ENCODE results near the gene FAM107B.

DNA sequence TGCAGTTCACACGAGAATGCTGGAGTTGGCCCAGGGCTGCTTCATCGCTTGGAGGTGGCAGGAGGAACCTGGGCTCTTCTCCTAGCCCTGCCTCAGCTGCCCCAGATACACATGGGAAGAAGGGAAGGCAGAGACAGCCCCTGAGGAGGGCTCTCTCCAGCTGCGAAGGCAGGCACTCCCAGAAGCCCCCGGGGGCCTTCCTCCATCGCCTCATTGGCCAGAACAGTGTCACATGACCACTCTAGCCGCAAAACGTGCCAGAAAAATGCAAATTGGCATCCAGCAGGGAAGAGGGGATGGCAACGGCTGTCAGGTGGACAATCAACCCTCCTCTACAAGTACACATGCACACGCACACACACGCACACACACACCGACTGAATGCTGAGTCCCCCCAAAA, 226.2 kb downstream of the FAM107B start:
- no peak for TF ChIP-seq POLR2AphosphoS5 (IDR thresholded peaks at IDR 0.05; ENCODE audit: low read depth, low read length)
- TF ChIP-seq SIN3A (IDR thresholded peaks at IDR 0.05; ENCODE audit: borderline replicate concordance, insufficient read depth, low read length) = no peak
- TF ChIP-seq, protein P1, sequence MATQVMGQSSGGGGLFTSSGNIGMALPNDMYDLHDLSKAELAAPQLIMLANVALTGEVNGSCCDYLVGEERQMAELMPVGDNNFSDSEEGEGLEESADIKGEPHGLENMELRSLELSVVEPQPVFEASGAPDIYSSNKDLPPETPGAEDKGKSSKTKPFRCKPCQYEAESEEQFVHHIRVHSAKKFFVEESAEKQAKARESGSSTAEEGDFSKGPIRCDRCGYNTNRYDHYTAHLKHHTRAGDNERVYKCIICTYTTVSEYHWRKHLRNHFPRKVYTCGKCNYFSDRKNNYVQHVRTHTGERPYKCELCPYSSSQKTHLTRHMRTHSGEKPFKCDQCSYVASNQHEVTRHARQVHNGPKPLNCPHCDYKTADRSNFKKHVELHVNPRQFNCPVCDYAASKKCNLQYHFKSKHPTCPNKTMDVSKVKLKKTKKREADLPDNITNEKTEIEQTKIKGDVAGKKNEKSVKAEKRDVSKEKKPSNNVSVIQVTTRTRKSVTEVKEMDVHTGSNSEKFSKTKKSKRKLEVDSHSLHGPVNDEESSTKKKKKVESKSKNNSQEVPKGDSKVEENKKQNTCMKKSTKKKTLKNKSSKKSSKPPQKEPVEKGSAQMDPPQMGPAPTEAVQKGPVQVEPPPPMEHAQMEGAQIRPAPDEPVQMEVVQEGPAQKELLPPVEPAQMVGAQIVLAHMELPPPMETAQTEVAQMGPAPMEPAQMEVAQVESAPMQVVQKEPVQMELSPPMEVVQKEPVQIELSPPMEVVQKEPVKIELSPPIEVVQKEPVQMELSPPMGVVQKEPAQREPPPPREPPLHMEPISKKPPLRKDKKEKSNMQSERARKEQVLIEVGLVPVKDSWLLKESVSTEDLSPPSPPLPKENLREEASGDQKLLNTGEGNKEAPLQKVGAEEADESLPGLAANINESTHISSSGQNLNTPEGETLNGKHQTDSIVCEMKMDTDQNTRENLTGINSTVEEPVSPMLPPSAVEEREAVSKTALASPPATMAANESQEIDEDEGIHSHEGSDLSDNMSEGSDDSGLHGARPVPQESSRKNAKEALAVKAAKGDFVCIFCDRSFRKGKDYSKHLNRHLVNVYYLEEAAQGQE (IDR thresholded peaks at IDR 0.05; ENCODE audit: insufficient read depth in 1 of 2, low read depth in 2 of 2, low read length in 2 of 2) = no peak

Data from PFSK-1 (cell line).